NCI-H524 treated with DMSO at 0.1 percent for 48 hours (cell line): ENCODE data around the gene ADCY1.

Experiments used
- DNase-seq: peaks from one replicate; lab custom pipeline; 2025; lab: John Stamatoyannopoulos, UW

Gene ADCY1

DNA sequence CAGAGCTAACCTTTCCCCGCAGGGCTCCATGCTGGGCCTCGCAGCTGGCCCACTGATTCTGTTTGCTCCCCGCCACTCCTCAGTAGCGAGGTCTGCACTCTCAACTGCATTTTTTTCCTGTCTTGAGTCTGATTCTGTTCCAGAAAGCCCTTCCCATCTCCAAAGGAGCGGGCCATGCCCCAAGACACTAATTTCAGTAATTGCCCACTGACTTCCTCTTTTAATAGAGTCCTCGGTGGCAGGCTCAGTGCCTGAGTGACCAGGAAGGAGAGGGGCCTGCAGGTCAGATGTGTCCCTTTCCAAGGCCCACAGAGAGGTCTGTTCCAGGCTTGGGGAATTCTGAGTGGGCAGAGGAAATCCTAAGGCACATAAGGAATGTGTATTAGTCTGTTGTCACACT, 77.4 kb downstream of the ADCY1 start:
- no peak for DNase-seq

DNA sequence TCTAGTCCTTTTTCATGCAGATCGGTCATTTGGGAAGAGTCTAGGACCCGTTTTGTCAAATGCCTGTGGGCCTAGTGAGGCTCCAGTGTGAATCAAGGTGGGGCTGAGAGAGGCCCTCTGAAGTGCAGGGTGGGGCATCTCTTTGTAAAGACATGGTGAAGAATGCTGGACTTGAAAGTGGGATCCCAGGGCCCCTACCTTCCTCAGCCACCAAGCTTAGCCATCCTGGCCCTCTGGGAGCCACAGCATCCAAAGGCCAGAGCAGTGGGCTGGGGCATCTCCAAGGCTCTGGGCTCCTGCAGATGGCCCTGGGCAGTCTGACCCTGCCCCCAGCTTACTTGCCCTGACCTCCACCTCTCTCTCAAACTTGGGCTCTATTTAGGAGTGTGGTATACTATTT, 78.5 kb downstream of the ADCY1 start:
- no peak for DNase-seq

DNA sequence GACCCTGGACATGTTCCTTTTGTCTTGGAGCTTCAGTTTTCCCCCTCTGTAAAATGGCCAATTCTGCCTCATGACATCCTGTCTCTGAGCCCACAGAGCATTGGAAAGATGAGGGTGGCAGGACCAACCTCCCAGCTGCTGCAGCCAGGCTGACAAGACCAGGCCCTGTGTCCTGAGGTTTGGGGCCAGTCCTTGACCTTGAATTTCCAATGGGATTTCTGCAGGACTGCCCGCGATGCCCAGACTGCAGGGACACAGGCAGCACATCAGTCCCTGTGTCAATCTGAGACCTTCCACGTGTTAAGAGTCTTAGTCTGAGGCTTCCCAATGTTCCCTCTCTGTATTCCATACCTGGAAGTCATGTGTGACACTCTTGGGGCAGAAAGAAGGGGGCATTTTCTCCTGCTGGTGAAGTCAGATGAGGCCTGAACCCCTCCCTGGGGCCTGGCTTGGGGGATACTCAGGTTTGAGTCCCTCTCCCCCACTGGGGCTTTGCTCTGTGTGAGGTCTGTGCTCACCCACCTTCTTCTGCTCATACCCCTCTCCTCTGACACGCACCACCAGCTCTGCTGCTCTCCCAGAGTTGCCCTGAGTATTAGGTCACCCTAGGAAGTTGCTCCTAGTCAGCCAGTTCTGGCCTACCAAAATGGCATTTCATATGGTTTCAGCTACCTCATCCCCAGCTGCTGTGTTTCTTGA, 79.2 kb downstream of the ADCY1 start:
- DNase-seq = no peak

DNA sequence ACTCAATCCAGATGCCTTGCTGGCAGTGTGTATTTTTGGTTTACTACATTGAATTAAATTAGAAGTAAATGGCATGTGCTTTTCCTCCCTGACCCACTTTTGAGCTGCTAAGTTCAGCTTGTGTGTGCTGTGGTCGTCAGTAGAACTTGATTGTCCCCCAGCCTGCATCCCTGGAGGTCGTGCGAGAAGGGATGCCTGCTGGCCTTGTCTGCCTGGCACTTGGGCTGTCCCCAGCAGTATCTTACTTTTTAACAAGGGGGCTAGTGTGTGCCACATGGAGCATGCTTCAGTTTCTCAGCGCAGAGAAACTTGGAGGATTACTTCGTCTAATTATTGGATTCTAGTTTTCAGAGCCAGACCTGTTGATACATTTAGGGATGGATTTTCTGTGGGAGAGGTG, 80.2 kb downstream of the ADCY1 start:
- DNase-seq = no peak

DNA sequence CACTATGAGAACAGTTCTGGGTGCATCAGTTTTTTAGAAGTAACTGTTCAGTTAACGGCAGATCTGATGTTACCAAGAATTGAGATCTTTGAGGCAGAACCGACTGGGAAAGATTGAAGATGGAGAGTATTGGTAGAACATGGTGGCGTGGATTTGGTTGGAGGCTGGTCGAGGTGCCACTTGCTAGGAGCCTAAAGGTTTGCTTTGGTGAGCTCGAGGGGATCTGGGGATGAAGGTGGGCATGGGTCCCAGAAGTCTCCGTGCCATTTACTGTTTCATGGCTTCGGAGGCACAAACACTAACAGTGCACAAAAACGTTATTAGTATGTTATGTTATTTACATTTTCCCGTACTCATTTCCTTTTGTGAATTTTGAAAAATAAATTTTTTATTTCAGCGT, 81.4 kb downstream of the ADCY1 start:
- DNase-seq = no peak

DNA sequence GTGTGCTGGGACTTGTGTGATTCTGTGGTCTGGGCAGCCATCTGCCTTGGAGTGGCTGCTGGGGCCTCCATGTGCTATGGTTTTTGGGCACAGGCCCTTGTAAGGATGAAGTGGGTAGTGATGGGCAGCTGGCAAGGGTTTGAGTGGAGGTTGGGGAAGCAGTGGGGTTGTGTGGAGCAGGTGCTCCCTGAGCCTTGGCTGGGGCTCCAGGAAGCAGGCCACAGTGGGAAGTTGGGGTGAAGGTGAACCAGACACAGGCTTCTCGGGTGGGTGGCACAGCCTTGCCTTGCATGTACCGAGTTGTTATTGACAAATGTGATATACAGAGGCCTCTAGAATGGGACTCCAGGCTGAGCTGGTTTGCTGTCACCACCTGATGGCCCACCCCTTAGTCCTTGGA, 82.3 kb downstream of the ADCY1 start:
- no peak for DNase-seq

DNA sequence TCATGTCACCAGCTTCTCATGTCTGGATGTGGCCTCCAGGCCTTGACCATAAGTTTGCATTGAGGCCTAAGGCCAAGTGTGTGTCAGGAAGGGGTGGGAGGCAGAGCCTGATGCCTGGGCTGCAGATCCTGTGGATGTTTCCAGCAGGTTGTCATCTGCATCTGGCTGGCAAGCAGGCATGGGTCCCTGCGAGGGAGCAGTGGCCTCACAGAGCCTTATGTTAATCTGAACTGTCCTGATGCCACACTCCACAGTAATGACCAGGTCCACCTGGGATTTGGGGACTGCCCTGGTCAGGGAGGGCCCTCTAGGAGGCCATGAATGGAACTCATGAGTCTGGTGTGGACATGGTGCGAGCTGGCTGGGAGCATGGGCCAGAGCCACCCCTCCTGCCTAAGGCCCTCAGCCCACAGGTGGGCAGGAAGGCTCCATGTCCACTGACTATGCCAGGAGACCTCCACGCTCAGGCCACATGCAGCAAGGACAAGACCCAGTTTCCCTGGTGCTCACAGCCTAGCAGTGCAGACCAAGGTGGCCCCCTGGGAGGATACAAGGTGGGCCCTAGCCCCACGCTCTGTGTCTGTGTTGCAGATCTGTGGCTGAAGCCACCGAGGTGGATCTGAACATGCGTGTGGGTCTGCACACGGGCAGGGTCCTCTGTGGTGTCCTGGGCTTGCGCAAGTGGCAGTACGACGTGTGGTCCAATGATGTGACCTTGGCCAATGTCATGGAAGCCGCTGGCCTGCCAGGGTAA, 83.1 kb downstream of the ADCY1 start:
- DNase-seq = no peak

DNA sequence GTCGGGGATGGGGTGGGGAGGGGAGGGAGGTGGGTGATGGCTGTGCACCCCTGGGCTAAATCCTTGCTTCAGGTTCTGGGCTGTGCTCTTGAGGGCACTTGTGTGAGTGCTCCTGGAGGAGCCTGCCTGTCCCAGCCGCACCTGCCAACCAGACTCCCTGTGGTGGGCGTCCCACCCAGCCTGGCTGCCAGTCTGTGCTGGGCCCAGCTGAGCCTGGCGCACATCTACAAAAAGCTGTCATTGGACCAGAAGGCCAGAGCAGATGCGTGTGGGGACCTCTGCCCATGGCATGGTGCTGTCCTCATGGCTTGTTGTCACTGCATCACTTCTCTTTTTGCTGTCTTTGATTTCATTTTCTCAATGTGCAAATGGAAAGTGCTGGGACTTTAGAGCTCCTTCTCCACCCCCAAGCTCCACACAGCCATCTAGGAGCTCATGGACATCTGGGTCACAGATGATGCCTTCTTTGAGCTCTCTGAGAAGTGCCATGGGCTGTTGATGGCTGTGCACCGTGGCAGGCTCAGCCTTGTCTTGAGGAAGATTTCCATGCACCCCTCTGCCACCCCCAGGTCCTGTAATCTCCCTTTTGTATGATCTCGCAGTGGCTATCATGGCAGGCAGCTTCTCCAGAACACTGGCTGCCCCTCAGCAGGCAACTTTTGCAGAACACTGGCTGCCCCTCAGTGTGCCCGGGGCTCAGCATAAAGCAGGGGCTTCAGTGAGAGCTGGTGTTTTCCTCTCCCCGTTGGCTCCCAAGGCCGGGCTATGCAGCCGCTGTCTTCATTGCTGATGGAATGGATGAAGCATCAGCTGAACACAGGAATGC, 83.9 kb downstream of the ADCY1 start:
- no peak for DNase-seq

DNA sequence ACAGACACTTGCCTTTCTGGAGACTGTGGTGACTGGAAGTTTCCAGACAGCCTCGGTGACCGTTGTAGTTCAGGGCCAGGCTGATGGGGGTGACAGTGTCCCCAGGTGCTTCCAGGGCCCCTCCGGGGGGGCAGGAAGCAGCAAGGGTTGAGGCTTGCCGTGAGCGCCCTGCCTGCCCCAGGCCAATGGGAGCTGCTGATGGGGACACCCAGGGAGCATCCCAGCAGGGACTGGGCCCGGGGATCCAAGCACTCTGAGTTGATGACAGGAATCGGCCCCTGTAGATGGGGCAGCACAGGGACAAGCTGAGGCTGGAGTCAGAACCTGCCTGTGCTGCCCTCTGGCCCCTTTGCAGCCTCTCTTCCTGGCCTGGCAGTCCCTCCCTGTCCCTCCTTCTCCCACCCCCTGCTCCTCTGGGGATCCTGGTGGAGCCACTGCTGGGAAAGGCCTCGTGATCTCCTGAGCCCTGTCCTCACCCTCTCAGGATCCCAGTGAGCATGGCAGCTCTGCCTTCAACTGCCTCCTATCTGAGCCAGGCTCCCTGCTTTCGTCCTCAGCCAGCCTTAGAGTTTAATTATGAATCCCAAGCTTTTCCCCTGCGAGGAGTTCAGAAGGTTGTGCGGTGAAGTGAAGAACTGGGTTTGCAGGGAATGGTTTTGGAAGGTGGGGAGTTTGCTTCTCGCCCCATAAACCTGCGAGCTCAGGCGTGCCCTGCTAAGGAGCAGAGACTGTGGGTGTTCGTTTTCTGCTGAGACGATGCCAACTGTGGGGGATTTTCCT, 84.7 kb downstream of the ADCY1 start:
- DNase-seq = no peak

DNA sequence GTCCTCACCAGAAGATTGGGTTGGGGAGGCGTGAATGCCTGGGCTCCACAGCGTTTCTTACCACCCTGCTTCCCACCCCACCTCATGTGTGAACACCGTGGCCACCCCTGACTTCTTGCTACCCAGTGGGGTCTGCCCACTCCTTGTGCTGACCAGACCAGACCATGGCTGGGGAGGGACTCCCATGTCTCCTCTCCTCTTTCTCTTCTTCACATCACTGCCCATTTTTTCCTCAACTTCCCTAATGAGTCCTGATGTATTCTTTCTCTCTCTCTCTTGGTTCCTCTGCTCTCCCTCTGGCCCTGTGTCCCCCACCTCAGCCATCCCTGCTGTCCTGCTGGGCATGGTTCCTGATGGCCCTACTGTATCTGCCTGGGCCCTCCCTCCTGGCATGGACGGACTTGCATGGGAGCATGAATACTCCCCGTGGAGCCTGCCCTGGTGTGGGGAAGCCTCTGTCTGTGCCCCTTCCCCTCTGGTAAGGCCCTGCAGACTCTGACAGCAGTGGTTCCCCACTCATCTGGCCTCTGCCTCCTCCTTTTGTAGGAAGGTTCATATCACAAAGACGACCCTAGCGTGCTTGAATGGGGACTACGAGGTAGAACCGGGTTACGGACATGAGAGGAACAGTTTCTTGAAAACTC, 85.5 kb downstream of the ADCY1 start:
- DNase-seq = no peak

DNA sequence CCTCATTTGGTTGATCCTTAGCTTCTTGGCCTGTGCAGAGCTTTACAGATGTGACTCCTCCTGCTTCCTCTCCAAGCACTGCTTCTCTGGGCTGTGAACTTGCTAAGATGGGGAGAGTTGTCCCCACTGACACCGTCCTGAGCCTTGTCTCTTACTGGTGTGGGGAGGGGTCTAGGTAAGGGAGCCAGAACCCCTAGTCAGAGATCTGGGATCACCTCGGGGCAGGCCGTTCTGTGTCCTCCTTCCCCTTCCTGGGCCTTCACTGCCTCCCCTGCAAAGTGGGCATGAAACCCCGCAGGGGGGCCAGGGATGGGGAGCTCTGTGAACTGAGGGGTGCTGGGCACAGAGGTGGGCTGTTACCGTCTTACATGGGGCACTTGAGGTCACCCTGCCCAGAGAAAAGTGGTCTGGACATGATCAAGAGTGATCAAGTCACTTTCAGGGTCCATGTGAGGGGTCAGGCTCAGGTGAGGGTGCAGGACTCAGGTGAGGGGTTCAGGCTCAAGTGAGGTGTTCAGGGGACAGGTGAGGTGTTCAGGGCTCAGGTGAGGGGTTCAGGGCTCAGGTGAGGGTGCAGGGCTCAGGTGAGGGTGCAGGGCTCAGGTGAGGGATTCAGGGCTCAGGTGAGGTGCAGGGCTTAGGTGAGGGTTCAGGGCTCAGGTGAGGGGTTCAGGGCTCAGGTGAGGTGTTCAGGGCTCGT, 86.2 kb downstream of the ADCY1 start:
- no peak for DNase-seq

DNA sequence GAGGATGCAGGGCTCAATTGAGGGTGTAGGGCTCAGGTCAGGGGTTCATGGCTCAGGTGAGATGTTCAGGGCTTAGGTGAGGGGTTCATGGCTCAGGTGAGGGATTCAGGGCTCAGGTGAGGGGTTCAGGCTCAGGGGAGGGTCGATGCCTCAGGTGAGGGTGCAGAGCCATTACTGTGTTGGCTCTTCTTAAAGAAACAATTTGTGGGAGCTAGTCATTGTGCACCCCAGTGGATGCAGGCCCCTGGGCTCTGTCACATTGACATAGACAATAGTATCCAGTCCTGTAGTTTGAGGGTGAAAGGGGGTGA, 86.7 kb downstream of the ADCY1 start:
- no peak for DNase-seq

DNA sequence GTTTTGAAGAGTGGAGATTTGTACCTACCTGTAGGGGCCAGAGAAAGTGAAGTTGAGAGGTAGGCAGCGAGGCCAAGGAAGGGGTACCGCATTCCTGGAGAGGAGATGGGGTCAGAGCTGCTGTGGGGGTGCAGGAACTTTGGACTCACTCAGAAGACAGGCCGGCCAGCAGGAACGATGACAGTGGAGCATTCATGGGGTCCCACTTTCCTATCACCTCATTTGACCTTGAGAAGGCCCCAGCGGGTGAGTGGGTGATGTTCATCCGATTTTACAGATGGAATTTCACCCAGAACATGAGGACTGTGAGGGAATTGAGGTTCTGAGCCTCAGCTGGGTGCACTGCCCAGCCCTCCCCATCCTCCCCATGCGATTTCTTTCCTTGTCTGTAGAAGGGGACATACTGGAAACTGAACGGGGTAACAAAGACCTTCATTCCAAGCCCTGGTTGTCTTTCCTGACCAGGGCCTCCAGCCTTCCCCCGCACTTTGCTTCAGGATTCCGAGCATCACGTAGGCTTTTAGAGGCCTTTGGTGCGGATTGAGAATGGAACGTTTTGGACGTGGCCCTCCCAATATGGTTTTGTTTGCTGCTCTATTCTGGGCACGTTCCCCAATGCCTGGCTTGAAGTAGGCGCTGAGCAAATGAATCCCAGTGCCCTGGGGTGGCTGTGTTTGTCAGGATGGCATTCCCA, 87.3 kb downstream of the ADCY1 start:
- no peak for DNase-seq

DNA sequence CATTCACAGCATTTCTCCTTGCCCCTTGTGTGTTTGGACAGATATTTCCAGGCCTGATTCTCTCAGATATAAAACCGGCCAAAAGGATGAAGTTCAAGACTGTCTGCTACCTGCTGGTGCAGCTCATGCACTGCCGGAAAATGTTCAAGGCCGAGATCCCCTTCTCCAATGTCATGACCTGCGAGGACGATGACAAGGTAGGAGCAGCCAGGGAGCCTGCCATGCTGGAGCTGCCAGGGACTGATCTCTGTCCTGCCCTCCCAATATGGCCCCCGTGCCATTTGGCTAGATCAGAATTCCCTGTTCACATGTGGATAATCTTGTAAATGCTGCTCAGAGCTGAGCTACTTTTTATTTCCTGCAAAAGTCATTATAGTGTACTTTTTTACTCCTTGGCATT, 87.8 kb downstream of the ADCY1 start:
- no peak for DNase-seq

DNA sequence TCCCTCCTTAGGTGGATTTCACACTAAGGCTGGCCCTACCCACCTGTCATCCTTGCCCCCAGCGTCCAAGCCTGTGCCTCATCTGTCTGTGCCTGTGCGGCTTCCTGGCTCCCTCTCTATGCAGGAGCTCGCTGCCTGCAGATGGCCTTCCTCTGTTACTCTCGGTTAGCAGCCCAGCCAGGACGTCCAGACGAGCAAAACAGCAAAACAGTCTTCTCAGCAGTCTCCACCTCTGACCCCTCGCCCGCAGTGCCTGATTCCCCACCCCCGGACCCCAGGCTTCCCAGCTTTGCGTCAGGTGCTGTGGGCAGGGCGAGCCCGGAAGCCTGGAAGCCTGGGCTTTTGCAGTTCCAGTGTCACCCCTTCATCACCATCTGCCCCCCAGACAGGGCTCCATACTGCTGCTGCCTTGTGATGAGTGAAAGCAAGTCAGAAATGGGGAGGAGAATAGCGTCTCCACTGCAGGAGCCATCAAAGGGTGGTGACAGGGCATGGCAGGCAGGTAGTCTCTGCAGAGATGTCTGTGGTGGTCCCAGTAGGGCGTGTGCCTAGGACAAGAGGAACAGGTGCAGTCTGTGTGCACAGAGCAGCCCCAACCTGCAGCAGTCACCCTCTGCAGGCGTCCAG, 88.5 kb downstream of the ADCY1 start:
- DNase-seq = no peak

DNA sequence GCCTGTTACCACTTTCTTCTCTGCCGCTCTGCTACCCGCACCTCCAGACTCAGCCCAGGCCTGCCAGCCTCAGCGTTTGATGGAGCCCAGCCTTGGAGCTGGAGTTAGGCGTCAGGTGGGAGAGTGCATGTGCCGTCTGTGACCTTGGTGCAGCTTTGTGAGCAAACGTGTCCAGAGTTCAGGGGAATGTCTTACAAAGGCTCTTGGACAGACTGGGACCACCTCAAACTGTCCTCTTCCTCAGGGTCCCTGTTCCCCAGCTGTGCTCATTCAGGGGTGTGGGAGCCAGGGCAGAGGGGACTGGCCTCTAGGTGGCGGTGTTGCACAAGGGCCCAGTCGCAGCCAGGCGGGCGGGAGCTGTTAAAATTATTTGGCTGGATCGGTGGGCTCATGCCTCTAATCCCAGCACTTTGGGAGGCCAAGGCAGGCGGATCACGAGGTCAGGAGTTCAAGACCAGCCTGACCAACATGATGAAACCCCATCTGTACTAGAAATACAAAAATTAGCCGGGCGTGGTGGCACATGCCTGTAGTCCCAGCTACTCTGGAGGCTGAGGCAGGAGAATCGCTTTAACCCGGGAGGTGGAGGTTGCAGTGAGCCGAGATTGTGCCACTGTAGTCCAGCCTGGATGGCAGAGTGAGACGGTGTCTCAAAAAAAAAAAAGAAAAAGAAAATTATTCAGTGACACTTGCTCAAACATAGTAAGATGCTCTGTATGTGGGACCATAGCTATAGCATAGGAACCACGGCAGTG, 89.2 kb downstream of the ADCY1 start:
- DNase-seq = no peak

DNA sequence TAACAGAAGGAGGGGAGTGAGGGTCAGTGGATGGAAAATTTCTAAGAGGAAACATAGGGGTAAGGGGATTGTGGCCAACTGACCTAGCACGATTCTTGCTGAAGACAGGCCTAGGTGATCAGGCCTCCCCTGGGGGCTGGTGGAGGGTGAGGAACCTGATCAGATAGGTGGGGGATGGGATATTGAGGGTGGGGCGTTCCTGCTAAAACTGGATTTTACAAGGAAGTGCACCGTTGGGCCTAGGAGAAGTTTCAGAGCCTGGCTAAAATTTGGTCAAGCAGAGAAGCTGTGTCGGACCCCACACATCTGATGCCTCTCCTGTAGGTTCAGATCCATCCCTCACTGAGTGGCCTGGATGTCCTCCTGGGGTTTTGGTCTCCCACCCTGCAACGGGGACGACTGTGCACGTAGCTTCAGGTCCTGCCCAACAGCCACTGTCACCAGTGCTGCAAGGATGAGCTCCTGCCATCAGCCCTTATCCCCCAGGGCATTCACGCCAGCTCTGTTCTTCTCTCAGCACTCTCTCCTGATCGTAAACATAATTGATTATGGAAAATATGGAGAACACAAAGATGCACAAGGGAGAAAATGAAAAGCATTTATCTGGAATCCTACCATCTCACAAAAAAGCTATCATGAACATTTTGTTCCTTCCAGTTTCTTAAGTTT, 89.9 kb downstream of the ADCY1 start:
- no peak for DNase-seq

DNA sequence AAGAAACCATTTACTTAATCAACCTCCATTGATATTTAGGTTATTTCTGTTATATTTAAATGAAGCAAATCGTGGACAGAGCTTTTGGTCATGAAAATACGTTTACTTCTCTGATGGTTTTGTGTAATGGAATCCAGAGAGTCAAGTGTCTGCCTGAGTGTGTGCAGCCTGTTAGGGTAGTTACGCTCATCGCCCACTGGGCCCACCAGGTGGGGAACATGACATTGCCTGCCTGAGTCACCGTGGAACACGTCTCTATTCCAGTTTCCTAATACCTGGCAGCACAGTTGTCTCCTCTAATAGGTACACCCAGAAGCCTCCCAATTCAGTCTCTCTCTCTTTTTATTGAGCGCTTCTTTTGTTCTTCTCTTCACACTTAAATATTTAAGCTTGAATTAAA, 91.0 kb downstream of the ADCY1 start:
- DNase-seq = no peak

DNA sequence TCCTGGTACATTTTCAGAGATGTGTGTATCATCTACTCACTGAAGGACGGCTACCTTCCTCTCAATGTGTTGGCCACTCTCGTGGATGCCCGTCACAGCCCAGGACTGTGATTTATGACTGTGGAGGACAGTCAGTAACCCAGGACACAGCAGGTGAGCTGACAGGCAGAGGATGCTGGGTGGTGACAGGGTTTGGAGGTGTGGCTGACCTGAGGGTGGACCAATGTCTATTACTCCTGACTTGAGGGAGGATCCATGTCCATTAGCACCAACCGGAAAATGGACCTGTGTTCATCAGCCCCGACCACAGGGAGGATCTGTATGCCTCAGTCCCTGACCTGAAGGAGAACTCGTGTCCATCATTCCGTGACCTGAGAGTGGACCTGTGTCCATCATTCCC, 96.1 kb downstream of the ADCY1 start:
- no peak for DNase-seq
